HG03108 (cell line): ENCODE results near the gene NPAS2.

Experiments
- ATAC-seq: cut with Tn5 transposase; IDR thresholded peaks from one replicate; pipeline ENCODE4 v1.9.1; 2021; ENCODE audit warnings: moderate library complexity; ENCODE audit not compliant: unreplicated experiment

Gene NPAS2

GRCh38 chr2:100820523-100821254 lies 750 bp downstream of the NPAS2 start:
- no peak for ATAC-seq

- no peak for ATAC-seq
Measured at GRCh38 chr2:100821255-100821910, 1.4 kb downstream of the NPAS2 start.

- ATAC-seq: no peak
Measured at GRCh38 chr2:100821911-100822265, 1.9 kb downstream of the NPAS2 start.

- ATAC-seq: no peak
Measured at GRCh38 chr2:100822587-100823248, 2.8 kb downstream of the NPAS2 start.

- no peak for ATAC-seq
Measured at GRCh38 chr2:100823665-100824438, 3.9 kb downstream of the NPAS2 start.

- no peak for ATAC-seq
Measured at GRCh38 chr2:100824842-100825241, 4.9 kb downstream of the NPAS2 start.

GRCh38 chr2:100826494-100826893 lies 6.6 kb downstream of the NPAS2 start:
- no peak for ATAC-seq

GRCh38 chr2:100831158-100831750 lies 11.3 kb downstream of the NPAS2 start:
- no peak for ATAC-seq

- ATAC-seq: no peak
Measured at GRCh38 chr2:100831831-100832230, 11.9 kb downstream of the NPAS2 start.

GRCh38 chr2:100832885-100833284 lies 12.9 kb downstream of the NPAS2 start:
- ATAC-seq: no peak

- no peak for ATAC-seq
Measured at GRCh38 chr2:100833331-100833730, 13.4 kb downstream of the NPAS2 start.

- ATAC-seq: no peak
Measured at GRCh38 chr2:100834221-100834620, 14.3 kb downstream of the NPAS2 start.

- ATAC-seq: no peak
Measured at GRCh38 chr2:100835006-100835659, 15.2 kb downstream of the NPAS2 start.

- no peak for ATAC-seq
Measured at GRCh38 chr2:100840519-100840918, 20.6 kb downstream of the NPAS2 start.

- ATAC-seq: no peak
Measured at GRCh38 chr2:100842241-100842922, 22.4 kb downstream of the NPAS2 start.

- ATAC-seq: no peak
Measured at GRCh38 chr2:100844514-100844913, 24.6 kb downstream of the NPAS2 start.

GRCh38 chr2:100845141-100845991 lies 25.4 kb downstream of the NPAS2 start:
- no peak for ATAC-seq

GRCh38 chr2:100846716-100847115 lies 26.8 kb downstream of the NPAS2 start:
- no peak for ATAC-seq

GRCh38 chr2:100852447-100852846 lies 32.5 kb downstream of the NPAS2 start:
- no peak for ATAC-seq
